ENCODE data around the gene NTRK1.

NTRK1 gene

DNA sequence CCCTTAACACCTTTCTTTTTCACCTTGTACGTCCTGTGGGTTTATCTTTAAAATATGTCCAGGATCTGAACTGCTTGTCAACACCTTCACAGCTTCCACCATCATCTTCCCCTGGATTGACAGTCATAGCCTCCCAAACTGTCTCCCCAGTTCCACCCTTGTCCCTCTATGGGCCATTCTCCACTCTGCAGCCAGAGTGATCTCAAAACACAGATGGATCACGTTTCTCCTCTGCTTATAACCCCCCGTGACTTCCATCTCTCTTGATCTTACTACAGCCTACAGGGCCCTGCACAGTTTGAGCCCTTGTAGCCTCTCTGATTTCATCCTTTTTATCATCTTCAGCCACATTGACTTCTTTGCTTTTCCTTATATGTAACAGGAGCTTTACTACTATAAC lies 6.0 kb upstream of the NTRK1 start (continued):
- TF ChIP-seq PATZ1 (tag by site-specific recombination; IDR thresholded peaks at IDR 0.05), result peak; percentile 17; the same call in 1 of the 2 replicates
- no peak for TF ChIP-seq ZNF133 (tag by site-specific recombination; IDR thresholded peaks at IDR 0.05)

GRCh38 chr1:156856282-156856785 lies 4.3 kb upstream of the NTRK1 start:
- H3K4me1 ChIP-seq (ENCODE audit: control insufficient read depth, insufficient read depth, low read length), result peaks cover 2% of the 10 kb centered on the region; the same call in 1 of the 2 replicates
- no peak overlapping the region for H3K27ac ChIP-seq (ENCODE audit: extremely low read depth, low read depth, low read length)
- no peak overlapping the region for H3K4me3 ChIP-seq (ENCODE audit: low read depth, low read length)
- no peak for TF ChIP-seq ZNF157 (tag by site-specific recombination; IDR thresholded peaks at IDR 0.05)
- no peak for TF ChIP-seq ZBTB1 (tag by site-specific recombination; IDR thresholded peaks at IDR 0.05)
- no peak for TF ChIP-seq ZNF513 (tag by site-specific recombination; IDR thresholded peaks at IDR 0.05)
- TF ChIP-seq ZNF114 (tag by site-specific recombination; IDR thresholded peaks at IDR 0.05), result no peak
- TF ChIP-seq ZNF10 (tag by site-specific recombination; IDR thresholded peaks at IDR 0.05), result no peak
- TF ChIP-seq ZNF521 (tag by site-specific recombination; IDR thresholded peaks at IDR 0.05), result no peak
- TF ChIP-seq ZNF645 (tag by site-specific recombination; IDR thresholded peaks at IDR 0.05), result no peak
- no peak for TF ChIP-seq ZNF266 (tag by site-specific recombination; IDR thresholded peaks at IDR 0.05; ENCODE audit: low read depth)
- no peak for TF ChIP-seq ZNF155 (tag by site-specific recombination; IDR thresholded peaks at IDR 0.05)
- TF ChIP-seq, protein P1, sequence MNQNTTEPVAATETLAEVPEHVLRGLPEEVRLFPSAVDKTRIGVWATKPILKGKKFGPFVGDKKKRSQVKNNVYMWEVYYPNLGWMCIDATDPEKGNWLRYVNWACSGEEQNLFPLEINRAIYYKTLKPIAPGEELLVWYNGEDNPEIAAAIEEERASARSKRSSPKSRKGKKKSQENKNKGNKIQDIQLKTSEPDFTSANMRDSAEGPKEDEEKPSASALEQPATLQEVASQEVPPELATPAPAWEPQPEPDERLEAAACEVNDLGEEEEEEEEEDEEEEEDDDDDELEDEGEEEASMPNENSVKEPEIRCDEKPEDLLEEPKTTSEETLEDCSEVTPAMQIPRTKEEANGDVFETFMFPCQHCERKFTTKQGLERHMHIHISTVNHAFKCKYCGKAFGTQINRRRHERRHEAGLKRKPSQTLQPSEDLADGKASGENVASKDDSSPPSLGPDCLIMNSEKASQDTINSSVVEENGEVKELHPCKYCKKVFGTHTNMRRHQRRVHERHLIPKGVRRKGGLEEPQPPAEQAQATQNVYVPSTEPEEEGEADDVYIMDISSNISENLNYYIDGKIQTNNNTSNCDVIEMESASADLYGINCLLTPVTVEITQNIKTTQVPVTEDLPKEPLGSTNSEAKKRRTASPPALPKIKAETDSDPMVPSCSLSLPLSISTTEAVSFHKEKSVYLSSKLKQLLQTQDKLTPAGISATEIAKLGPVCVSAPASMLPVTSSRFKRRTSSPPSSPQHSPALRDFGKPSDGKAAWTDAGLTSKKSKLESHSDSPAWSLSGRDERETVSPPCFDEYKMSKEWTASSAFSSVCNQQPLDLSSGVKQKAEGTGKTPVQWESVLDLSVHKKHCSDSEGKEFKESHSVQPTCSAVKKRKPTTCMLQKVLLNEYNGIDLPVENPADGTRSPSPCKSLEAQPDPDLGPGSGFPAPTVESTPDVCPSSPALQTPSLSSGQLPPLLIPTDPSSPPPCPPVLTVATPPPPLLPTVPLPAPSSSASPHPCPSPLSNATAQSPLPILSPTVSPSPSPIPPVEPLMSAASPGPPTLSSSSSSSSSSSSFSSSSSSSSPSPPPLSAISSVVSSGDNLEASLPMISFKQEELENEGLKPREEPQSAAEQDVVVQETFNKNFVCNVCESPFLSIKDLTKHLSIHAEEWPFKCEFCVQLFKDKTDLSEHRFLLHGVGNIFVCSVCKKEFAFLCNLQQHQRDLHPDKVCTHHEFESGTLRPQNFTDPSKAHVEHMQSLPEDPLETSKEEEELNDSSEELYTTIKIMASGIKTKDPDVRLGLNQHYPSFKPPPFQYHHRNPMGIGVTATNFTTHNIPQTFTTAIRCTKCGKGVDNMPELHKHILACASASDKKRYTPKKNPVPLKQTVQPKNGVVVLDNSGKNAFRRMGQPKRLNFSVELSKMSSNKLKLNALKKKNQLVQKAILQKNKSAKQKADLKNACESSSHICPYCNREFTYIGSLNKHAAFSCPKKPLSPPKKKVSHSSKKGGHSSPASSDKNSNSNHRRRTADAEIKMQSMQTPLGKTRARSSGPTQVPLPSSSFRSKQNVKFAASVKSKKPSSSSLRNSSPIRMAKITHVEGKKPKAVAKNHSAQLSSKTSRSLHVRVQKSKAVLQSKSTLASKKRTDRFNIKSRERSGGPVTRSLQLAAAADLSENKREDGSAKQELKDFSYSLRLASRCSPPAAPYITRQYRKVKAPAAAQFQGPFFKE (tag by site-specific recombination; IDR thresholded peaks at IDR 0.05; ENCODE audit: borderline replicate concordance), result no peak
- no peak for TF ChIP-seq ZNF174 (tag by site-specific recombination; IDR thresholded peaks at IDR 0.05)
- TF ChIP-seq ZNF248 (tag by site-specific recombination; IDR thresholded peaks at IDR 0.05), result no peak
- TF ChIP-seq ZNF354C (tag by site-specific recombination; IDR thresholded peaks at IDR 0.05; ENCODE audit: borderline replicate concordance, low read depth), result no peak
- no peak for TF ChIP-seq ZSCAN18 (tag by site-specific recombination; IDR thresholded peaks at IDR 0.05)
- TF ChIP-seq ZNF311 (tag by site-specific recombination; IDR thresholded peaks at IDR 0.05; ENCODE audit: borderline replicate concordance), result no peak
- TF ChIP-seq ZNF792 (tag by site-specific recombination; IDR thresholded peaks at IDR 0.05), result no peak
- H3K9me3 ChIP-seq (ENCODE audit: control insufficient read depth, insufficient read depth, low read depth, low read length), result no peaks in the 10 kb centered on the region
- ChIA-PET POLR2A (no interaction called here), CTCF (interaction anchor here (0.9 to 7.6 kb wide), 5 partner anchors 17 to 129 kb away, joined by 3 to 129 read pairs (median 4); partner anchors contain the start of genes ISG20L2 and METTL25B)
- no peaks in the 10 kb centered on the region for H3K36me3 ChIP-seq (ENCODE audit: control insufficient read depth in 2 of 2, insufficient read depth in 1 of 2, low read length in 2 of 2)

Measured in HEK293 (cell line).